Amygdala (tissue), 56 donors: Measurements from ENCODE around the gene PVALB.

Experiments used
- DNase-seq, 56 donors: peaks; one replicate each; lab custom pipeline; 2025; lab: John Stamatoyannopoulos, UW

Gene PVALB

GRCh38 chr22:36850056-36850455 lies 33.2 kb upstream of the PVALB start:
- DNase-seq, result no peak

- no peak for DNase-seq
Measured at GRCh38 chr22:36846949-36847348, 30.1 kb upstream of the PVALB start.

- DNase-seq, result no peak
Measured at GRCh38 chr22:36846271-36846670, 29.4 kb upstream of the PVALB start.

GRCh38 chr22:36840106-36840505 lies 23.3 kb upstream of the PVALB start:
- DNase-seq, result no peak

- no peak for DNase-seq
Measured at GRCh38 chr22:36839356-36840073, 22.7 kb upstream of the PVALB start.

- DNase-seq, result no peak
Measured at GRCh38 chr22:36838119-36839030, 21.5 kb upstream of the PVALB start.

- DNase-seq, result no peak
Measured at GRCh38 chr22:36835903-36836302, 19.1 kb upstream of the PVALB start.

- no peak for DNase-seq
Measured at GRCh38 chr22:36833073-36833472, 16.2 kb upstream of the PVALB start.

GRCh38 chr22:36831717-36832116 lies 14.9 kb upstream of the PVALB start:
- DNase-seq, result no peak

GRCh38 chr22:36831206-36831605 lies 14.4 kb upstream of the PVALB start:
- no peak for DNase-seq

GRCh38 chr22:36830601-36831000 lies 13.8 kb upstream of the PVALB start:
- no peak for DNase-seq

- DNase-seq, result no peak
Measured at GRCh38 chr22:36829370-36830002, 12.7 kb upstream of the PVALB start.

- no peak for DNase-seq
Measured at GRCh38 chr22:36828815-36829214, 12.0 kb upstream of the PVALB start.

GRCh38 chr22:36826262-36826661 lies 9.4 kb upstream of the PVALB start:
- no peak for DNase-seq

GRCh38 chr22:36824655-36825054 lies 7.8 kb upstream of the PVALB start:
- DNase-seq, result no peak

- DNase-seq, result no peak
Measured at GRCh38 chr22:36823186-36823839, 6.5 kb upstream of the PVALB start.

GRCh38 chr22:36822581-36822980 lies 5.7 kb upstream of the PVALB start:
- no peak for DNase-seq

GRCh38 chr22:36819112-36819511 lies 2.3 kb upstream of the PVALB start:
- DNase-seq, result no peak

GRCh38 chr22:36818010-36818642 lies 1.3 kb upstream of the PVALB start:
- DNase-seq, result no peak

- DNase-seq, result no peak
Measured at GRCh38 chr22:36817525-36817848, 652 bp upstream of the PVALB start.

- DNase-seq, result no peak
Measured at GRCh38 chr22:36816339-36816635, 548 bp downstream of the PVALB start.
